Testis (tissue), 3 donors: ENCODE measurements around the gene MYL1. TPM values are rescaled to one million over a fixed set of nuclear protein-coding genes. Genes with fewer than 3 reads are reported as not detected.

Experiments used
- DNase-seq: peaks from one replicate; pipeline ENCODE4 v3.0.0-alpha.2; 2019
- H3K27ac ChIP-seq, 2 donors: fragments of 200-600 bp; sonication (generic); one replicate each; pipeline ENCODE4 v1.5.1; 2019
- H3K27me3 ChIP-seq: fragments of 200-600 bp; sonication (generic); one replicate; pipeline ENCODE4 v1.5.1; 2019
- H3K36me3 ChIP-seq: fragments of 200-600 bp; sonication (generic); one replicate; pipeline ENCODE4 v1.5.1; 2017; ENCODE audit warnings: low read depth; ENCODE audit errors: missing control alignments
- H3K4me1 ChIP-seq: fragments of 200-600 bp; sonication (generic); one replicate; pipeline ENCODE4 v1.5.1; 2019
- H3K4me3 ChIP-seq, 2 donors: fragments of 200-600 bp; sonication (generic); one replicate each; pipeline ENCODE4 v1.5.1; 2017 to 2019
- H3K9me3 ChIP-seq: fragments of 200-600 bp; sonication (generic); one replicate; pipeline ENCODE4 v1.5.1; 2017
- POLR2A ChIP-seq: fragments of 450-650 bp; IDR thresholded peaks from one replicate; pipeline ENCODE4 v1.6.1; 2017; ENCODE audit warnings: antibody characterized with exemption, mild to moderate bottlenecking, moderate library complexity
- WGBS, 2 donors: methylation state at CpG; one replicate each; pipeline ENCODE4 v1.1.5; 2018; 5-methylcytosine and 5-hydroxymethylcytosine counted together
- intact Hi-C: fragments of 100-400 bp; cut with DNase I; formaldehyde crosslinking; loops from one replicate; pipeline ENCODE4 v1.15.1; 2023; ENCODE audit warnings: low total_unique reads
- polyA plus RNA-seq: library from polyadenylated mRNA; stranded (reverse); fragments of 350-450 nt; fragmentation: Illumina TruSeq; extraction: RNeasy Lipid Tissue Mini Kit (QIAGEN cat#74804); gene quantifications from one replicate; pipeline ENCODE4 v1.2.3, GENCODE V29; 2014; ENCODE audit warnings: low read depth, low replicate concordance; ENCODE audit not compliant: insufficient read depth
- total RNA-seq, 2 donors: library from RNA; depleted of rRNA; stranded (reverse); fragments of >200 nt; gene quantifications; one replicate each; pipeline ENCODE4 v1.2.3, GENCODE V29; 2016
- TF ChIP-seq, protein P1 (sequence below), 3 experiments: fragments of 450-650 bp in 2 of 3; fragments of 200-600 bp in 1 of 3; sonication (generic) in 1 of 3; IDR thresholded peaks; one replicate each; pipeline ENCODE4 v1.5.1; 2016 to 2019; ENCODE audit warnings: antibody characterized with exemption in 3 of 3, mild to moderate bottlenecking in 2 of 3, moderate library complexity in 1 of 3

Gene MYL1
- total and polyA plus RNA-seq, 3 donors from 2014 or later: 33.1 TPM; not detected in 2

DNA sequence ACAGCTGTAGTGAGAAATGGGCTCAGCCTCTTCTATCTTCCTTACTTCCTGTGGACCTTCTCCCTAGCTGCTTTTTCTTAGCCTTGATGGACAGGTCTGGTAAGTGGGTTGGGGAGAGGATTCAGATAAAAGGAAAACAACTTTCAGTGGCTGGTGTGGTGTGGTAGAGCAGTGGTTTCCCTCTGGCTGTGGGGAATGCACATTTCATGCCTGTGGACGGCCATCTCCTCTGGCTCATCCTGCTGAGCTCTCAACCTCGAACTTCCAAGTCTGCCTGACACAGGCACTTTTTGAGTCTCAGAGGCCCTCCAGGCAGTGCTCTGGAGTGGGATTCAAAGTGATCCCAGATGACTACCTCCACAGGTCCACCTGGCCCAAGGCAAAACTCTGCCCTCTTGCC, 51.1 kb downstream of the MYL1 start:
- intact Hi-C loops: no loop called here
- H3K27ac ChIP-seq: no peak overlapping the region
- no peaks in the 10 kb centered on the region for H3K27me3 ChIP-seq
- DNase-seq: no peak
- WGBS, 2 donors: 83 to 86% methylated on average over 2 of the region's 2 CpGs
- H3K4me1 ChIP-seq: no peaks in the 10 kb centered on the region
- no peak for TF ChIP-seq POLR2A
- TF ChIP-seq, protein P1, sequence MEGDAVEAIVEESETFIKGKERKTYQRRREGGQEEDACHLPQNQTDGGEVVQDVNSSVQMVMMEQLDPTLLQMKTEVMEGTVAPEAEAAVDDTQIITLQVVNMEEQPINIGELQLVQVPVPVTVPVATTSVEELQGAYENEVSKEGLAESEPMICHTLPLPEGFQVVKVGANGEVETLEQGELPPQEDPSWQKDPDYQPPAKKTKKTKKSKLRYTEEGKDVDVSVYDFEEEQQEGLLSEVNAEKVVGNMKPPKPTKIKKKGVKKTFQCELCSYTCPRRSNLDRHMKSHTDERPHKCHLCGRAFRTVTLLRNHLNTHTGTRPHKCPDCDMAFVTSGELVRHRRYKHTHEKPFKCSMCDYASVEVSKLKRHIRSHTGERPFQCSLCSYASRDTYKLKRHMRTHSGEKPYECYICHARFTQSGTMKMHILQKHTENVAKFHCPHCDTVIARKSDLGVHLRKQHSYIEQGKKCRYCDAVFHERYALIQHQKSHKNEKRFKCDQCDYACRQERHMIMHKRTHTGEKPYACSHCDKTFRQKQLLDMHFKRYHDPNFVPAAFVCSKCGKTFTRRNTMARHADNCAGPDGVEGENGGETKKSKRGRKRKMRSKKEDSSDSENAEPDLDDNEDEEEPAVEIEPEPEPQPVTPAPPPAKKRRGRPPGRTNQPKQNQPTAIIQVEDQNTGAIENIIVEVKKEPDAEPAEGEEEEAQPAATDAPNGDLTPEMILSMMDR (IDR thresholded peaks at IDR 0.05): no peak
- H3K36me3 ChIP-seq: no peaks in the 10 kb centered on the region
- no peaks in the 10 kb centered on the region for H3K9me3 ChIP-seq
- H3K4me3 ChIP-seq: no peak overlapping the region

DNA sequence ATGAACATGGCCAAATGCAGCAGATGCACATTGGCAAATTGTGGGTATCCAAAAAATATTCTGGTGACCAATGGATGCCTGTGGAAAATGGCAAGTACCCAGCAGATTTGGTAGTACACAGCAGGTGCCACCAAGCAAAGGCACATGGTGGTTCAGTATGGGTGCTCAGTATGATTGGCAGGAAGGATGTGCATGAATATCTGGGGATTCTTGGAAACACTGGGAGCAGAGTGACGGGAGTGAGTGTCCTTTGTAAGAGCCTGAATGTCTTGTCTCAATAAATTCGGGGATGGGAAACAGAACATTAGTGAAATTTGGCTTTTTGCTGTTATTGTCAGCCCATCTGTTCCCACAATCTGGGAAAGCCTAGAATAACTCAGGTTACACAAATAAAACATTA, 52.9 kb downstream of the MYL1 start:
- Histone ChIP-seq H3K27ac (no peak overlapping the region), H3K36me3 (no peaks in the 10 kb centered on the region), H3K4me3 (no peak overlapping the region), H3K4me1 (no peaks in the 10 kb centered on the region), H3K9me3 (no peaks in the 10 kb centered on the region), H3K27me3 (no peaks in the 10 kb centered on the region)
- intact Hi-C loops: no loop called here
- 78 to 92% methylated on average over 2 of the region's 2 CpGs for WGBS, 2 donors
- no peak for TF ChIP-seq POLR2A
- TF ChIP-seq, protein P1 (IDR thresholded peaks at IDR 0.05): no peak
- DNase-seq: no peak

DNA sequence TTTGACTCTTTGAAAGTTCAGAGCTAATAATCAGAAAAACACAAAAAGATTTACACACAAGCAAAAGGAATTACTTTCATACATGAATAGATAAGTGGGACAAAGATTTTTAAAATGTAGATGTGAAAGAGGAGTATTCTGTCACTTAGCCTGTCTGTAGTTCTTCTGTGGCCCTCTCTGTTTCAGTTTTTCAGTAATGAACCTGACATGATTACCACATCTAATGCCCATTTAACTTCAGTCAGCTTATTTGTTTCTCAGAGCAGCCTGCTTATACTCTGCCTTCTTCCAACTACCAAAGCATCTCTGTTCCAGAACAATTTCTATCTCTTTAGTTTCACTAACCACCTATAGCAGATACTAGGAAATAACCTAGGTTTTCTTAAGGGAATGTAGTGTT, 55.3 kb downstream of the MYL1 start:
- Histone ChIP-seq H3K27ac (no peak overlapping the region), H3K4me1 (no peaks in the 10 kb centered on the region), H3K27me3 (no peaks in the 10 kb centered on the region), H3K4me3 (no peak overlapping the region), H3K9me3 (no peaks in the 10 kb centered on the region), H3K36me3 (no peaks in the 10 kb centered on the region)
- DNase-seq: no peak
- intact Hi-C loops: no loop called here
- TF ChIP-seq POLR2A: no peak
- TF ChIP-seq, protein P1 (IDR thresholded peaks at IDR 0.05): no peak

DNA sequence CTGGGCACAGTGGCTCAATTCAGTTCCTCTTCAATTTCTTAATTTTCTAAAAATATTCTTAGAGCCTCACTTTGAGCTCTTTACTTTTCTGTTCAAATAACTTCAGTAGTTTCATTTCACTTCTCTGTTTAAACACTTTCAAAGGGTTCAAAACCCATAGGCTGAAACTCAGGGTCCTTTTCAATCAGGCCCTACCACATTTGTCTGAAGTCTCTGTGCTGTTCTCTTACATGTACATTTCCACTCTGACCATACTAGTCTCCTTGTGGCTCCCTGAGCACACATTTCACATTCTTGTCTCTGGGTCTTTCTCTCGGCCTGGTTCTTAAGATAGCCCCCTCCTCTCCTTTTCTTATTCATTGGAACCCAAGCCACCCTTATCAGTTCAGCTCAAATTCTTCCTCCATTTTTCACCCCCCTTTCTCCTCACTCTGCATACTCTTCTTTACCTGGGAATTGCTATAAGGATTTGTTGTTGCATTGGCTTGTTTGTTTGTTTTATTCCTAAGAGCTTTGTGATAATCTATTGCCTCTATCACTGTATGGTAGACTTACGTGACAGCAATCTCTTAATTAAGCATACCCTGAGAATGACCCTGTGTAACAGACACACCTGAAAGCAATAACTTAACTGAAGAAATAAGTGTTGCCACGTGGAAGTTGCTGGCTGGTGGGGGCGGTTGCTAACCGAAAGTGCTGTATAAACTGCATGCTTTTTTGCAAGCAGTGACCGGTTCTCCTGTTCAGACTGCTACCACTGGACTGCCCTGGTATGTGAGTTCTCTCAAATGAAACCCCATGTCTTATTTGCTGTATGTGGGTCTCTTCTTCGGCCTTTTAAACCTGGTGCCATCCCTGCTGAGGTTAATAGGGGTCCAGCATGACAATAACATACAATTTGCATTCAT, 62.0 kb downstream of the MYL1 start:
- 78 to 87% methylated on average over 7 of the region's 7 CpGs for WGBS, 2 donors
- TF ChIP-seq POLR2A: no peak
- TF ChIP-seq, protein P1 (IDR thresholded peaks at IDR 0.05): no peak

DNA sequence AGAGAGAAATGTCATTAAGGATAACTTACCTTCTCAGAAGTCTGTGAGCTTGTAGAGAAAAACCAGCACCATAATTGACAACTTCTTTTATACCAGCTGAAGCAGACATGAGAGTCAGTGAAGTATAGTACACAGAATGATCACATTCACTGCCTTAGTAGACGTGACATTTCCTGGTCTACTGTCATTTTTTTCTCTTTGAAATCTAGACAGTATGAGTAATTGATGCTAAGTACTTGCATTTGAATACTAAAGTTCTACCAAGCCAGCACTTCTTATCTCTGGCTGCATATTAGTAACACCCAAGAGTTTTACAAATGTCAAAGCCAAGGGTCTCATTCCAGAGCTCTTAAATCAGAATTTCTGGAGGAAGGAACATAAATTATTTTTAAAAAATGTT, 64.4 kb downstream of the MYL1 start:
- no peak overlapping the region for H3K27ac ChIP-seq
- no peaks in the 10 kb centered on the region for H3K9me3 ChIP-seq
- H3K27me3 ChIP-seq: no peaks in the 10 kb centered on the region
- 72 to 84% methylated on average over 1 of the region's 1 CpG for WGBS, 2 donors
- no peaks in the 10 kb centered on the region for H3K36me3 ChIP-seq
- H3K4me1 ChIP-seq: no peaks in the 10 kb centered on the region
- TF ChIP-seq, protein P1 (IDR thresholded peaks at IDR 0.05): no peak
- no peak for TF ChIP-seq POLR2A
- intact Hi-C loops: no loop called here
- no peak overlapping the region for H3K4me3 ChIP-seq
- no peak for DNase-seq

More for the DNA sequence above, 62.0 kb downstream of the MYL1 start:
- no peaks in the 10 kb centered on the region for H3K9me3 ChIP-seq
- H3K27ac ChIP-seq: no peak overlapping the region
- no peak overlapping the region for H3K4me3 ChIP-seq
- no peaks in the 10 kb centered on the region for H3K27me3 ChIP-seq
- no peaks in the 10 kb centered on the region for H3K4me1 ChIP-seq
- DNase-seq: no peak
- intact Hi-C loops: no loop called here
- no peaks in the 10 kb centered on the region for H3K36me3 ChIP-seq
